Right renal pelvis (tissue), 4 donors: ENCODE measurements around the gene KRTAP5-3. TPM values are rescaled to one million over a fixed set of nuclear protein-coding genes. Genes with fewer than 3 reads are reported as not detected.

ENCODE experiments used
- polyA plus RNA-seq, 4 donors: library from polyadenylated mRNA; unstranded; fragments of 120-200 nt; gene quantifications; one replicate each; pipeline ENCODE4 v1.2.1, GENCODE V29; 2013; ENCODE audit not compliant: insufficient read length in 4 of 4

Gene KRTAP5-3
- polyA plus RNA-seq, 4 donors = not detected

Other genes starting within 250 kb of the KRTAP5-3 start
- 1 to 10 TPM in 1 of 4 donors, under 1 TPM in 3; 0.26 to 1.1 (median 0.46) TPM for gene BRSK2, start 218.5 kb downstream of the KRTAP5-3 start, polyA plus RNA-seq
- 10 to 100 TPM; 27.0 to 35.0 (median 29.1) TPM for gene MOB2, start 121.7 kb downstream of the KRTAP5-3 start, polyA plus RNA-seq
- gene DUSP8, start 36.2 kb downstream of the KRTAP5-3 start, polyA plus RNA-seq = 1 to 10 TPM; 2.9 to 5.7 (median 4.3) TPM
- under 1 TPM in 1 of 4 donors, not detected in 3; 0.36 TPM for gene KRTAP5-1, start 23.2 kb downstream of the KRTAP5-3 start, polyA plus RNA-seq
- gene KRTAP5-2, start 10.2 kb downstream of the KRTAP5-3 start, polyA plus RNA-seq = under 1 TPM in 2 of 4 donors, not detected in 2; 0.19 to 0.27 TPM
- under 1 TPM in 1 of 4 donors, not detected in 3; 0.05 TPM for gene KRTAP5-4, start 13.7 kb upstream of the KRTAP5-3 start, polyA plus RNA-seq
- gene KRTAP5-5, start 21.3 kb upstream of the KRTAP5-3 start, polyA plus RNA-seq = not detected
- under 1 TPM in 1 of 4 donors, not detected in 3; 0.14 TPM for gene KRTAP5-6, start 88.7 kb upstream of the KRTAP5-3 start, polyA plus RNA-seq
- under 1 TPM; 0.10 to 0.39 (median 0.21) TPM for gene IFITM10, start 142.1 kb upstream of the KRTAP5-3 start, polyA plus RNA-seq
- gene CTSD, start 155.5 kb upstream of the KRTAP5-3 start, polyA plus RNA-seq = 100 to 1,000 TPM; 226 to 306 (median 234) TPM
- under 1 TPM in 3 of 4 donors, not detected in 1; 0.15 to 0.69 (median 0.39) TPM for gene SYT8, start 226.5 kb upstream of the KRTAP5-3 start, polyA plus RNA-seq
- under 1 TPM; 0.30 to 0.77 (median 0.49) TPM for gene TNNI2, start 230.5 kb upstream of the KRTAP5-3 start, polyA plus RNA-seq
- gene LSP1, start 244.6 kb upstream of the KRTAP5-3 start, polyA plus RNA-seq = 1 to 10 TPM; 5.0 to 8.9 (median 6.4) TPM